Endothelial cell of umbilical vein (primary cell): ENCODE measurements around the gene TBC1D10A. TPM values are rescaled to one million over a fixed set of nuclear protein-coding genes. Genes with fewer than 3 reads are reported as not detected.

Experiments
- BruUV-seq: library from RNA; stranded (reverse); fragments of 400-500 nt; replicated peaks from 2 replicates; lab custom pipeline; 2021; lab: Mats Ljungman, UMichigan
- CTCF ChIA-PET: fragments of 300-600, 350-600 bp; sonication (Branson Sonifier 250); formaldehyde crosslinking; loops from one replicate; lab custom pipeline; 2021; ENCODE audit warnings: antibody characterized with exemption, inconsistent platforms; lab: Charles Lee
- POLR2A ChIA-PET: fragments of 300-600, 350-600 bp; sonication (Branson Sonifier 250); formaldehyde crosslinking; loops from one replicate; lab custom pipeline; 2021; ENCODE audit warnings: antibody characterized with exemption, inconsistent platforms; lab: Charles Lee
- DNase-seq: peaks from one replicate; pipeline ENCODE4 v3.0.0-alpha.2; 2011; ENCODE audit warnings: low read depth, low spot score
- FAIRE-seq: peaks from 2 replicates; lab custom pipeline; 2011; peaks lifted over from hg19 to GRCh38; lab: Jason Lieb, UNC
- H2AFZ ChIP-seq: 2 replicates; pipeline ENCODE4 v1.6.0; 2012; ENCODE audit warnings: low read depth, low read length, control low read depth, inconsistent platforms
- H3K27ac ChIP-seq: 2 replicates; pipeline ENCODE4 v1.5.1; 2011; ENCODE audit warnings: low read depth, mild to moderate bottlenecking, control low read depth, low read length, moderate library complexity; ENCODE audit not compliant: insufficient read depth
- H3K27me3 ChIP-seq, 2 experiments: 2 replicates each; pipeline versions ENCODE4 v1.6.0 to v1.6.1; 2011; ENCODE audit warnings: low read length in 2 of 2, mixed read lengths in 1 of 2; ENCODE audit not compliant: control insufficient read depth in 2 of 2, insufficient read depth in 2 of 2
- H3K36me3 ChIP-seq, 2 experiments: 2 replicates in 1 of 2; 3 replicates in 1 of 2; pipeline ENCODE4 v1.5.1; 2011; ENCODE audit warnings: low read length in 2 of 2, mild to moderate bottlenecking in 1 of 2, moderate library complexity in 1 of 2; ENCODE audit not compliant: control insufficient read depth in 2 of 2, insufficient read depth in 2 of 2; ENCODE audit errors: extremely low read depth in 1 of 2
- H3K4me1 ChIP-seq: 3 replicates; pipeline ENCODE4 v1.5.1; 2011; ENCODE audit warnings: mild to moderate bottlenecking, low read length; ENCODE audit not compliant: control insufficient read depth, insufficient read depth; ENCODE audit errors: extremely low read depth
- H3K4me2 ChIP-seq: 2 replicates; pipeline ENCODE4 v1.6.1; 2011; ENCODE audit warnings: low read length, control low read depth, mixed read lengths; ENCODE audit not compliant: insufficient read depth
- H3K4me3 ChIP-seq, 3 experiments: fragments of 200-600 bp in 1 of 3; sonication (generic), shearing (Covaris generic) in 1 of 3; replicated peaks in 1 of 3; 2 replicates each; pipeline ENCODE4 v1.5.1; 2011 to 2016; ENCODE audit warnings: control low read depth in 3 of 3, low read length in 3 of 3, mild to moderate bottlenecking in 2 of 3, inconsistent platforms in 1 of 3, low read depth in 1 of 3, moderate library complexity in 1 of 3; ENCODE audit not compliant: insufficient read depth in 1 of 3
- H3K79me2 ChIP-seq: 2 replicates; pipeline ENCODE4 v1.6.0; 2012; ENCODE audit warnings: low read length, inconsistent platforms; ENCODE audit not compliant: control insufficient read depth, insufficient read depth
- H3K9ac ChIP-seq: replicated peaks from 2 replicates; pipeline ENCODE3; 2011; ENCODE audit warnings: low read length, control low read depth; ENCODE audit not compliant: insufficient read depth; ENCODE audit errors: extremely low read depth
- H3K9me1 ChIP-seq: replicated peaks from 3 replicates; pipeline ENCODE4 v1.6.0; 2011; ENCODE audit warnings: mild to moderate bottlenecking, low read length; ENCODE audit not compliant: control insufficient read depth, insufficient read depth; ENCODE audit errors: extremely low read depth
- H3K9me3 ChIP-seq: replicated peaks from 2 replicates; pipeline ENCODE4 v1.5.1; 2012; ENCODE audit warnings: low read length, inconsistent platforms; ENCODE audit not compliant: control insufficient read depth, insufficient read depth
- H4K20me1 ChIP-seq: replicated peaks from 2 replicates; pipeline ENCODE3; 2011; ENCODE audit warnings: mild to moderate bottlenecking, low read length; ENCODE audit not compliant: control insufficient read depth, insufficient read depth; ENCODE audit errors: extremely low read depth
- EZH2 ChIP-seq: IDR thresholded peaks from 2 replicates; pipeline ENCODE4 v1.6.1; 2012; ENCODE audit warnings: borderline replicate concordance, low read depth, mild to moderate bottlenecking, moderate library complexity, low read length, inconsistent platforms; ENCODE audit not compliant: severe bottlenecking
- FOS ChIP-seq: IDR thresholded peaks from 2 replicates; pipeline ENCODE4 v1.6.1; 2011; ENCODE audit warnings: mild to moderate bottlenecking, low read length, moderate library complexity, borderline replicate concordance; ENCODE audit not compliant: insufficient read depth
- GATA2 ChIP-seq: IDR thresholded peaks from 2 replicates; pipeline ENCODE4 v1.7.0; 2011; ENCODE audit warnings: low read depth, mild to moderate bottlenecking, moderate library complexity, mixed read lengths, low read length; ENCODE audit not compliant: insufficient read length, insufficient read depth
- JUN ChIP-seq: IDR thresholded peaks from 2 replicates; pipeline ENCODE4 v1.6.1; 2011; ENCODE audit warnings: borderline replicate concordance, low read depth; ENCODE audit not compliant: insufficient read length, insufficient read depth
- MAX ChIP-seq: IDR thresholded peaks from 2 replicates; pipeline ENCODE4 v1.6.1; 2011; ENCODE audit not compliant: insufficient read depth, insufficient read length
- MYC ChIP-seq: IDR thresholded peaks from one replicate; pipeline ENCODE4 v1.6.1; 2011; ENCODE audit warnings: mild to moderate bottlenecking, low read depth, low read length
- POLR2A ChIP-seq: IDR thresholded peaks from 2 replicates; pipeline ENCODE4 v1.6.1; 2012; ENCODE audit warnings: low read depth, mild to moderate bottlenecking, control low read depth, low read length
- POLR2AphosphoS5 ChIP-seq: IDR thresholded peaks from 2 replicates; pipeline ENCODE4 v1.6.1; 2012; ENCODE audit warnings: low read depth, mild to moderate bottlenecking, control low read depth, low read length, moderate library complexity; ENCODE audit not compliant: insufficient read depth
- dilution Hi-C: fragments of 300-500 bp; cut with MboI; formaldehyde crosslinking; loops from one replicate; pipeline ENCODE4 v1.15.0; 2019; ENCODE audit warnings: low sequenced_read_pairs; ENCODE audit not compliant: extremely low pct_ligation_motif_present
- intact Hi-C: fragments of 100-400 bp; cut with micrococcal nuclease; formaldehyde crosslinking; loops from one replicate; pipeline ENCODE4 v1.10.0; 2022
- polyA plus RNA-seq, 4 experiments: library from polyadenylated mRNA; depleted of rRNA in 3 of 4; stranded (reverse) in 3 of 4; unstranded in 1 of 4; fragments of >200 nt; gene quantifications; 2 replicates each; pipeline versions ENCODE4 v1.2.1 to v1.2.3, GENCODE V29; 2011 to 2012; ENCODE audit warnings: missing spikeins in 1 of 4
- total RNA-seq: library from RNA; stranded (reverse); gene quantifications from 2 replicates; pipeline ENCODE4 v1.2.3, GENCODE V29; 2021
- TF ChIP-seq, protein P1 (sequence below), 2 donors: IDR thresholded peaks; 1 replicate in 1 of 2; 2 replicates in 1 of 2; pipeline ENCODE4 v1.5.1; 2011; ENCODE audit warnings: low read length in 2 of 2, mild to moderate bottlenecking in 2 of 2, moderate library complexity in 2 of 2, control low read depth in 1 of 2, inconsistent platforms in 1 of 2, low read depth in 1 of 2; ENCODE audit not compliant: insufficient read depth in 1 of 2; ENCODE audit errors: extremely low read depth in 1 of 2

TBC1D10A gene
- total and polyA plus RNA-seq, 2 donors (not counting 3 experiments of a cell fraction or from before 2014, with no cell fraction given): 10.0 to 11.9 TPM

DNA sequence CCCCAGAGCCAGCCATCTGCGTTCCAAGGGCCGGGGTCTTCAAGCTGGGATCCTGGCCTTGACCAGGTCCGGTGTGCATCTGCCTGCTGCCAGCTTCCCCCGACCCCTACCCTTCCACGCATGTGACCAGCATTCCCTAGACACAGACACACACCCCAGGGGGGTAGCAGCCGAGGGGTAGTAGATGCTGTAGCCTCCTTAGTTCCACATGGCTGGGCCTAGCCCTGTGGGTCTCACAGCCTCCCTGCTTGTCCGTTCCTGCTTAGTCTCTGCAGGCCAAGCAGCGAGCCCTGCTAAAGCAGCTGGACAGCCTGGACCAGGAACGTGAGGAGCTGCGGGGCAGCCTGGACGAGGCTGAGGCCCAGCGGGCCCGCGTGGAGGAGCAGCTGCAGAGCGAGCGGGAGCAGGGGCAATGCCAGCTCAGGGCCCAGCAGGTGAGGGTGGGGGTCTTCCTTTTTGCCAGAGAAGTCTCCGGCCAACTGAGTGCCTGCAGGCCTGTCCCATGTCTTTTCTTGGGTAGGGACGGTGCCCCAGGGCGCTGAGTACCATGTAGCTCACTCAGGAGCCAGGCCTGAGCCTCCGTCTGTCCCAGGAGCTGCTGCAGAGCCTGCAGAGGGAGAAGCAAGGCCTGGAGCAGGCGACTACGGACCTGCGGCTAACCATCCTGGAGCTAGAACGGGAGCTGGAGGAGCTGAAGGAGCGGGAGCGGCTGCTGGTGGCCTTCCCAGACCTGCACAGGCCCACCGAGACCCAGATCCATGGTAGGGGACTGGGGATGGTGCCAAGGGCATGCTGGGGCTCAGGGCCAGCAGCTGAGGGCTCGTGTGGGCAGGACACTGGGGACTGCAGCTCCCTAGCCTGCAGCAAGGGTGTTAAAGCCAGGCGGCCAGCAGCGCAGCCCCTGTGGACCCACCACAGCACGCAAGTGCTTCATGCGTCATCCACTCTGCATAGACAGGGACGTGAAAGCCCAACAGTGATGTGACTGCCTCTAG, 46.9 kb upstream of the TBC1D10A start:
- DNase-seq (no peak), FAIRE-seq (no peak)
- TF ChIP-seq MYC (no peak), MAX (no peak), GATA2 (no peak), POLR2AphosphoS5 (no peak), POLR2A (no peak), FOS (no peak), EZH2 (no peak), JUN (no peak)
- TF ChIP-seq, protein P1, sequence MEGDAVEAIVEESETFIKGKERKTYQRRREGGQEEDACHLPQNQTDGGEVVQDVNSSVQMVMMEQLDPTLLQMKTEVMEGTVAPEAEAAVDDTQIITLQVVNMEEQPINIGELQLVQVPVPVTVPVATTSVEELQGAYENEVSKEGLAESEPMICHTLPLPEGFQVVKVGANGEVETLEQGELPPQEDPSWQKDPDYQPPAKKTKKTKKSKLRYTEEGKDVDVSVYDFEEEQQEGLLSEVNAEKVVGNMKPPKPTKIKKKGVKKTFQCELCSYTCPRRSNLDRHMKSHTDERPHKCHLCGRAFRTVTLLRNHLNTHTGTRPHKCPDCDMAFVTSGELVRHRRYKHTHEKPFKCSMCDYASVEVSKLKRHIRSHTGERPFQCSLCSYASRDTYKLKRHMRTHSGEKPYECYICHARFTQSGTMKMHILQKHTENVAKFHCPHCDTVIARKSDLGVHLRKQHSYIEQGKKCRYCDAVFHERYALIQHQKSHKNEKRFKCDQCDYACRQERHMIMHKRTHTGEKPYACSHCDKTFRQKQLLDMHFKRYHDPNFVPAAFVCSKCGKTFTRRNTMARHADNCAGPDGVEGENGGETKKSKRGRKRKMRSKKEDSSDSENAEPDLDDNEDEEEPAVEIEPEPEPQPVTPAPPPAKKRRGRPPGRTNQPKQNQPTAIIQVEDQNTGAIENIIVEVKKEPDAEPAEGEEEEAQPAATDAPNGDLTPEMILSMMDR (IDR thresholded peaks at IDR 0.05; ENCODE audit: extremely low read depth in 1 of 2, insufficient read depth in 1 of 2, low read depth in 1 of 2, low read length in 2 of 2): no peak
- no peaks in the 10 kb centered on the region for H3K9me3 ChIP-seq
- ChIA-PET CTCF (interaction anchor here (0.9 to 2.7 kb wide), 3 partner anchors 14 to 86 kb away, joined by 3 to 6 read pairs (median 4); partner anchors contain the start of gene RNF215), POLR2A (no interaction called here)
- H3K9me1 ChIP-seq: no peaks in the 10 kb centered on the region
- BruUV-seq: no TSS peak
- H3K27ac ChIP-seq: no peak overlapping the region
- H3K4me2 ChIP-seq: no peak overlapping the region
- no peaks in the 10 kb centered on the region for H3K4me1 ChIP-seq
- H4K20me1 ChIP-seq: no peaks in the 10 kb centered on the region
- no peak overlapping the region for H3K9ac ChIP-seq
- H2AFZ ChIP-seq: no peak overlapping the region
- H3K79me2 ChIP-seq: no peaks in the 10 kb centered on the region
- peaks cover 0 to 6% of the 10 kb centered on the region in 2 experiments for H3K36me3 ChIP-seq
- dilution Hi-C loops: no loop called here
- H3K27me3 ChIP-seq: no peaks in the 10 kb centered on the region
- H3K4me3 ChIP-seq: no peak overlapping the region
- intact Hi-C loops: no loop called here
